CD4-positive, alpha-beta T cell treated with Interleukin-4 for 1 hour (primary cell): ENCODE data around the gene EIPR1.
A peak's percentile ranks its signal among the peaks of the same experiment; 100 is the strongest.
"Not testable (repeated sequence)": the region's sequence is repeated elsewhere in the genome, so short reads cannot be mapped to it uniquely, and the experiment has no call there.

ENCODE experiments used
- DNase-seq, 2 donors: peaks; one replicate each; pipeline ENCODE4 v3.0.0-alpha.2; 2020 to 2022

EIPR1 gene

GRCh38 chr2:3399829-3400228 lies 22.2 kb upstream of the EIPR1 start:
- DNase-seq = no peak

- no peak for DNase-seq
Measured at GRCh38 chr2:3399381-3399780, 21.8 kb upstream of the EIPR1 start.

- DNase-seq = no peak
Measured at GRCh38 chr2:3398857-3399256, 21.2 kb upstream of the EIPR1 start.

GRCh38 chr2:3396920-3397559 lies 19.4 kb upstream of the EIPR1 start:
- no peak for DNase-seq

- DNase-seq = no peak
Measured at GRCh38 chr2:3392216-3392615, 14.6 kb upstream of the EIPR1 start.

GRCh38 chr2:3390041-3390440 lies 12.4 kb upstream of the EIPR1 start:
- no peak for DNase-seq

- no peak for DNase-seq
Measured at GRCh38 chr2:3389193-3389592, 11.6 kb upstream of the EIPR1 start.

GRCh38 chr2:3388412-3388738 lies 10.8 kb upstream of the EIPR1 start:
- no peak for DNase-seq

GRCh38 chr2:3387644-3388411 lies 10.2 kb upstream of the EIPR1 start:
- DNase-seq = no peak

GRCh38 chr2:3387011-3387410 lies 9.4 kb upstream of the EIPR1 start:
- no peak for DNase-seq

GRCh38 chr2:3386448-3386958 lies 8.9 kb upstream of the EIPR1 start:
- no peak for DNase-seq

GRCh38 chr2:3379647-3380534 lies 2.3 kb upstream of the EIPR1 start, which contains the start of gene TRAPPC12:
TSS of gene TRAPPC12 (plus strand) at chr2:3379694. CDS start at chr2:3387624, 7,930 bp downstream.
- peak; percentile 92 to 93 for DNase-seq

GRCh38 chr2:3379339-3379646 lies 1.7 kb upstream of the EIPR1 start:
- DNase-seq = no peak

- peak; percentile 20 to 54 for DNase-seq
Measured at GRCh38 chr2:3377279-3377611, 373 bp downstream of the EIPR1 start.

- no peak for DNase-seq
Measured at GRCh38 chr2:3376821-3377220, 797 bp downstream of the EIPR1 start.

GRCh38 chr2:3369340-3370181 lies 8.1 kb downstream of the EIPR1 start:
- not testable (repeated sequence) for DNase-seq

GRCh38 chr2:3368261-3368722 lies 9.3 kb downstream of the EIPR1 start:
- no peak for DNase-seq

- no peak for DNase-seq
Measured at GRCh38 chr2:3365219-3365618, 12.4 kb downstream of the EIPR1 start.

- DNase-seq = no peak
Measured at GRCh38 chr2:3361518-3362389, 15.9 kb downstream of the EIPR1 start.

GRCh38 chr2:3357926-3358325 lies 19.7 kb downstream of the EIPR1 start:
- DNase-seq = no peak

- not testable (repeated sequence) for DNase-seq
Measured at GRCh38 chr2:3357446-3357845, 20.2 kb downstream of the EIPR1 start.

GRCh38 chr2:3356799-3357198 lies 20.8 kb downstream of the EIPR1 start:
- no peak for DNase-seq
